ENCODE data around the gene AIRE. TPM values are rescaled to one million over a fixed set of nuclear protein-coding genes. Genes with fewer than 3 reads are reported as not detected.

AIRE gene
- total and polyA plus RNA-seq, 2 of the 13 experiments (the other 11 are each of a cell fraction or from before 2014, with no cell fraction given): not detected

- TF ChIP-seq FOXP4 (CRISPR knock-in tag; IDR thresholded peaks at IDR 0.05): peak; percentile 56; the same call in 1 of the 2 replicates
- TF ChIP-seq, protein P1, sequence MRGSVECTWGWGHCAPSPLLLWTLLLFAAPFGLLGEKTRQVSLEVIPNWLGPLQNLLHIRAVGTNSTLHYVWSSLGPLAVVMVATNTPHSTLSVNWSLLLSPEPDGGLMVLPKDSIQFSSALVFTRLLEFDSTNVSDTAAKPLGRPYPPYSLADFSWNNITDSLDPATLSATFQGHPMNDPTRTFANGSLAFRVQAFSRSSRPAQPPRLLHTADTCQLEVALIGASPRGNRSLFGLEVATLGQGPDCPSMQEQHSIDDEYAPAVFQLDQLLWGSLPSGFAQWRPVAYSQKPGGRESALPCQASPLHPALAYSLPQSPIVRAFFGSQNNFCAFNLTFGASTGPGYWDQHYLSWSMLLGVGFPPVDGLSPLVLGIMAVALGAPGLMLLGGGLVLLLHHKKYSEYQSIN (CRISPR knock-in tag; IDR thresholded peaks at IDR 0.05; ENCODE audit: borderline replicate concordance): no peak
- peak; percentile 77; the same call in 1 of the 2 replicates for TF ChIP-seq SIN3A (IDR thresholded peaks at IDR 0.05; ENCODE audit: borderline replicate concordance, low read depth, low read length)
- TF ChIP-seq ELF1 (CRISPR knock-in tag; IDR thresholded peaks at IDR 0.05): peak; percentile 60
- no peak for TF ChIP-seq E2F5 (CRISPR knock-in tag; conservative IDR thresholded peaks at IDR 0.05)
- peak; percentile 71; the same call in 1 of the 2 replicates for TF ChIP-seq MIXL1 (CRISPR knock-in tag; IDR thresholded peaks at IDR 0.05)
- no peak for TF ChIP-seq GATA4 (IDR thresholded peaks at IDR 0.05; ENCODE audit: borderline replicate concordance, low read depth)
- TF ChIP-seq GATAD1 (CRISPR knock-in tag; IDR thresholded peaks at IDR 0.05): no peak; the same call in 1 of the 2 replicates
- TF ChIP-seq RFXAP (CRISPR knock-in tag; IDR thresholded peaks at IDR 0.05; ENCODE audit: borderline replicate concordance): no peak
- TF ChIP-seq, protein P2, sequence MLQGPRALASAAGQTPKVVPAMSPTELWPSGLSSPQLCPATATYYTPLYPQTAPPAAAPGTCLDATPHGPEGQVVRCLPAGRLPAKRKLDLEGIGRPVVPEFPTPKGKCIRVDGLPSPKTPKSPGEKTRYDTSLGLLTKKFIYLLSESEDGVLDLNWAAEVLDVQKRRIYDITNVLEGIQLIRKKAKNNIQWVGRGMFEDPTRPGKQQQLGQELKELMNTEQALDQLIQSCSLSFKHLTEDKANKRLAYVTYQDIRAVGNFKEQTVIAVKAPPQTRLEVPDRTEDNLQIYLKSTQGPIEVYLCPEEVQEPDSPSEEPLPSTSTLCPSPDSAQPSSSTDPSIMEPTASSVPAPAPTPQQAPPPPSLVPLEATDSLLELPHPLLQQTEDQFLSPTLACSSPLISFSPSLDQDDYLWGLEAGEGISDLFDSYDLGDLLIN (CRISPR knock-in tag; IDR thresholded peaks at IDR 0.05; ENCODE audit: borderline replicate concordance): no peak
- TF ChIP-seq SP2 (CRISPR knock-in tag; IDR thresholded peaks at IDR 0.05): no peak
- no peak for TF ChIP-seq PHF20 (CRISPR knock-in tag; IDR thresholded peaks at IDR 0.05)
- no peak for TF ChIP-seq ZKSCAN5 (CRISPR knock-in tag; IDR thresholded peaks at IDR 0.05)
- no peak for TF ChIP-seq TCF7 (IDR thresholded peaks at IDR 0.05; ENCODE audit: low read depth)
- no peak for TF ChIP-seq MZF1 (CRISPR knock-in tag; IDR thresholded peaks at IDR 0.05; ENCODE audit: borderline replicate concordance)
- TF ChIP-seq U2AF2 (IDR thresholded peaks at IDR 0.05; ENCODE audit: low read depth, low read length): no peak
- TF ChIP-seq, protein P3, sequence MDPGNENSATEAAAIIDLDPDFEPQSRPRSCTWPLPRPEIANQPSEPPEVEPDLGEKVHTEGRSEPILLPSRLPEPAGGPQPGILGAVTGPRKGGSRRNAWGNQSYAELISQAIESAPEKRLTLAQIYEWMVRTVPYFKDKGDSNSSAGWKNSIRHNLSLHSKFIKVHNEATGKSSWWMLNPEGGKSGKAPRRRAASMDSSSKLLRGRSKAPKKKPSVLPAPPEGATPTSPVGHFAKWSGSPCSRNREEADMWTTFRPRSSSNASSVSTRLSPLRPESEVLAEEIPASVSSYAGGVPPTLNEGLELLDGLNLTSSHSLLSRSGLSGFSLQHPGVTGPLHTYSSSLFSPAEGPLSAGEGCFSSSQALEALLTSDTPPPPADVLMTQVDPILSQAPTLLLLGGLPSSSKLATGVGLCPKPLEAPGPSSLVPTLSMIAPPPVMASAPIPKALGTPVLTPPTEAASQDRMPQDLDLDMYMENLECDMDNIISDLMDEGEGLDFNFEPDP (CRISPR knock-in tag; conservative IDR thresholded peaks at IDR 0.05): no peak
- 0 out of 2 replicates have a peak, but pooled peaks have one; percentile 15 for TF ChIP-seq ZC3H13 (CRISPR knock-in tag; IDR thresholded peaks at IDR 0.05)
- TF ChIP-seq IRX3 (CRISPR knock-in tag; IDR thresholded peaks at IDR 0.05; ENCODE audit: borderline replicate concordance, low read depth): no peak
- no peak for TF ChIP-seq NFKBIZ (CRISPR knock-in tag; IDR thresholded peaks at IDR 0.05)
- TF ChIP-seq TBX3 (IDR thresholded peaks at IDR 0.05; ENCODE audit: borderline replicate concordance): no peak
- no peak for TF ChIP-seq IKZF4 (CRISPR knock-in tag; IDR thresholded peaks at IDR 0.05; ENCODE audit: borderline replicate concordance, low read depth, not compliant biosample characterization)
- TF ChIP-seq HNRNPUL1 (IDR thresholded peaks at IDR 0.05; ENCODE audit: low read depth, low read length): no peak
- TF ChIP-seq ZNF510 (CRISPR knock-in tag; IDR thresholded peaks at IDR 0.05; ENCODE audit: low read depth): no peak
- no peak for TF ChIP-seq PAX8 (CRISPR knock-in tag; IDR thresholded peaks at IDR 0.05; ENCODE audit: borderline replicate concordance)
Observed at GRCh38 chr21:44303490-44303981, 17.9 kb downstream of the AIRE start (continued).

Data from HepG2 (cell line).